ENCODE data around the gene SNTA1. TPM values are rescaled to one million over a fixed set of nuclear protein-coding genes. Genes with fewer than 3 reads are reported as not detected.
"Not testable (repeated sequence)": the region's sequence is repeated elsewhere in the genome, so short reads cannot be mapped to it uniquely, and the experiment has no call there.

Gene SNTA1
- total RNA-seq, 2 donors from 2014 or later: 2.2 to 3.7 TPM

DNA sequence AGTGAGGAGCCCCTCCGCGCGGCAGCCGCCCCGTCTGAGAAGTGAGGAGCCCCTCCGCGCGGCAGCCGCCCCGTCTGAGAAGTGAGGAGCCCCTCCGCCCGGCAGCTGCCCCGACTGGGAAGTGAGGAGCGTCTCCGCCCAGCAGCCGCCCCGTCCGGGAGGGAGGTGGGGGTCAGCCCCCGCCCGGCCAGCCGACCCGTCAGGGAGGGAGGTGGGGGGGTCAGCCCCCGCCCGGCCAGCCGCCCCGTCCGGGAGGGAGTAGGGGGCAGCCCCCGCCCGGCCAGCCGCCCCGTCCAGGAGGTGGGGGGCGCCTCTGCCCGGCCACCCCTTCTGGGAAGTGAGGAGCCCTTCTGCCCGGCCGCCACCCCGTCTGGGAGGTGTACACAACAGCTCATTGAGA, 54.2 kb downstream of the SNTA1 start:
- not testable (repeated sequence) for H3K4me1 Mint-ChIP-seq (ENCODE audit: low read depth); H3K9me3 Mint-ChIP-seq; H3K4me3 Mint-ChIP-seq; DNase-seq; ATAC-seq (replicated peaks in 1 of 2); H3K27me3 Mint-ChIP-seq (ENCODE audit: low read depth); H3K27ac Mint-ChIP-seq
- H3K36me3 Mint-ChIP-seq (ENCODE audit: insufficient read depth in 2 of 2): peaks cover 0 to 31% of the 10 kb centered on the region in 2 donors

DNA sequence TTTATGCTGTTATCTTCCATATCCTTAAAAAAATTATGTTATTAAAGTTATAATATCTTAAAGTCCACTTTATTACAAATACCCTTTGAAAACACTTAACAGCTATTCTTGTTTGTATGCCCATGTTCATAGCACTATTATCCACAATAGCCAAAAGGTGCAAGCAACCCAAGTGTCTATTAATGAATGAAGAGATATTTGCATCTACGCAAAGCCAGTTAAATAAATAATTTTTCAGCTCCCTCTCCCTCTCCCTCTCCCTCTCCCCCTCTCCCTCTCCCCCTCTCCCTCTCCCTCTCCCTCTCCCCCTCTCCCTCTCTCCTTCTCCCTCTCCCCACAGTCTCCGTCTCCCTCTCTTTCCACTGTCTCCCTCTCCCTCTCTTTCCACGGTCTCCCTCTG, 55.3 kb downstream of the SNTA1 start:
- Mint-ChIP-seq H3K4me3 (no peak overlapping the region), H3K4me1 (ENCODE audit: low read depth) (no peaks in the 10 kb centered on the region), H3K27ac (no peak overlapping the region), H3K9me3 (no peaks in the 10 kb centered on the region), H3K27me3 (ENCODE audit: low read depth) (no peaks in the 10 kb centered on the region), H3K36me3 (ENCODE audit: insufficient read depth in 2 of 2) (peaks cover 0 to 30% of the 10 kb centered on the region in 2 donors)
- ATAC-seq (replicated peaks in 1 of 2): no peak
- no peak for DNase-seq

DNA sequence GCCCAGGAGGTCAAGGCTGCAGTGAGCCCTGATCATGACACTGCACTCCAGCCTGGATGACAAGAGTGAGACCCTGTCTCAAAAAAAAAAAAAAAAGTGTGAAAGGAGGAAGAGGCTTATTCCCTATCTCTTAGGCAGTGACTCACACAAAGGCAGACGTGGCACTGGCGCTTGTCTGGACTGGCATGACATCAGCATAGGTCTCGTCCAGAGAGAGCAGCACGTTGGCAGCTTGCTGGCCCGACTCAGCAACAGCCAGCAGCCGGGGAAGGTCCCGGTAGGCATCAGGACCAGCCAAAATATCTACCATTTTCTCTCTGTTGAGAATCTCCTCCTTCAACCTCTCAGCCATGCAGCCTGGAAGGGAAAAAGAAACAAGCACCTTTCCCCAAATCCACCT, 56.4 kb downstream of the SNTA1 start:
- ATAC-seq (replicated peaks in 1 of 2): no peak
- peaks cover 0 to 26% of the 10 kb centered on the region in 2 donors for H3K36me3 Mint-ChIP-seq (ENCODE audit: insufficient read depth in 2 of 2)

GRCh38 chr20:33386673-33387072, 56.9 kb downstream of the SNTA1 start:
- ATAC-seq (replicated peaks in 1 of 2): no peak
- Mint-ChIP-seq H3K4me1 (ENCODE audit: low read depth) (no peaks in the 10 kb centered on the region), H3K36me3 (ENCODE audit: insufficient read depth in 2 of 2) (peaks cover 0 to 22% of the 10 kb centered on the region in 2 donors), H3K27me3 (ENCODE audit: low read depth) (no peaks in the 10 kb centered on the region), H3K9me3 (no peaks in the 10 kb centered on the region), H3K4me3 (no peak overlapping the region), H3K27ac (peak overlapping the region; percentile 63)
- DNase-seq: no peak

More for the DNA sequence above, 56.4 kb downstream of the SNTA1 start:
- Mint-ChIP-seq H3K4me1 (ENCODE audit: low read depth) (no peaks in the 10 kb centered on the region), H3K4me3 (no peak overlapping the region), H3K27me3 (ENCODE audit: low read depth) (no peaks in the 10 kb centered on the region), H3K9me3 (no peaks in the 10 kb centered on the region), H3K27ac (no peak overlapping the region)
- DNase-seq: no peak

DNA sequence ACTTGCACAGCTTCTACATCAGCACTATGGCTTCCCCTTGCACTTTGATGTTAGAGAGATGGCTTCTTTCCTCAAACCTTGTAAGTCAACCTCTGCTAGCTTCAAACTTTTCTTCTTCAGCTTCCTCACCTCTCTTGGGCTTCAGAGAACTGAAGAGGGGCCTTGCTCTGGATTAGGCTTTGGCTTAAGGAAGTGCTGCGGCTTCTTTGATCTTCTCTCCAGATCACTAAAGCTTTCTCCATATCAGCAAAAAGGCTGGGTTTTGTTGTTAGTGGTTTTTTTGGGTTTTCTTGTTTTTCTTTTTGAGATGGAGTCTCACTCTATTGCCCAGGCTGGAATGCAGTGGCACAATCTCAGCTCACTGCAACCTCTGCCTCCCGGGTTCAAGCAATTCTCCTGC, 66.2 kb downstream of the SNTA1 start:
- Mint-ChIP-seq H3K27me3 (ENCODE audit: low read depth) (no peaks in the 10 kb centered on the region), H3K9me3 (no peaks in the 10 kb centered on the region), H3K4me1 (ENCODE audit: low read depth) (peaks cover 23% of the 10 kb centered on the region), H3K36me3 (ENCODE audit: insufficient read depth in 2 of 2) (peaks cover 7 to 16% of the 10 kb centered on the region in 2 donors), H3K4me3 (no peak overlapping the region), H3K27ac (peak overlapping the region; percentile 58)
- DNase-seq (no peak), ATAC-seq (replicated peaks in 1 of 2) (peak in 1 of 2 donors; percentile 17)

- Mint-ChIP-seq H3K27me3 (ENCODE audit: low read depth) (no peaks in the 10 kb centered on the region), H3K36me3 (ENCODE audit: insufficient read depth in 2 of 2) (peaks cover 13 to 17% of the 10 kb centered on the region in 2 donors), H3K9me3 (no peaks in the 10 kb centered on the region), H3K4me3 (no peak overlapping the region), H3K4me1 (ENCODE audit: low read depth) (peaks cover 38% of the 10 kb centered on the region), H3K27ac (no peak overlapping the region)
- ATAC-seq (replicated peaks in 1 of 2) (no peak), DNase-seq (no peak)
Measured at GRCh38 chr20:33373735-33374605, 69.6 kb downstream of the SNTA1 start.

DNA sequence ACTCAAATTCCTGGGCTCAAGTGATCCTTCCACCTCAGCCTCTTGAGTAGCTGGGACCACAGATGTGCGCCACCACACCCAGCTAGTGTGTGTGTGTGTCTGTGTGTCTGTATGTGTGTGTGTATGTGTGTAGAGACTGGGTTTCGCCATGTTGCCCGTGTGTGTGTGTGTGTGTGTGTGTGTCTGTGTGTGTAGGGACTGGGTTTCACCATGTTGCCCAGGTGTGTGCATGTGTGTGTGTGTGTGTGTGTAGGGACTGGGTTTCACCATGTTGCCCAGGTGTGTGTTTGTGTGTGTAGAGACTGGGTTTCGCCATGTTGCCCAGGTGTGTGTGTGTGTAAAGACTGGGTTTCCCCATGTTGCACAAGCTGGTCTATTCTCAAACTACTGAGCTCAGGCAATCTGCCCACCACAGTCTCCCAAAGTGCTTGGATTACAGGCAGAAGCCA, 70.5 kb downstream of the SNTA1 start:
- peak overlapping the region; percentile 21 for H3K27ac Mint-ChIP-seq
- no peak for ATAC-seq (replicated peaks in 1 of 2)
- H3K27me3 Mint-ChIP-seq (ENCODE audit: low read depth): no peaks in the 10 kb centered on the region
- H3K4me1 Mint-ChIP-seq (ENCODE audit: low read depth): peaks cover 30% of the 10 kb centered on the region
- H3K4me3 Mint-ChIP-seq: no peak overlapping the region
- peaks cover 10 to 12% of the 10 kb centered on the region in 2 donors for H3K36me3 Mint-ChIP-seq (ENCODE audit: insufficient read depth in 2 of 2)
- H3K9me3 Mint-ChIP-seq: no peaks in the 10 kb centered on the region
- DNase-seq: no peak

- peak overlapping the region; percentile 55 for H3K27ac Mint-ChIP-seq
- no peaks in the 10 kb centered on the region for H3K27me3 Mint-ChIP-seq (ENCODE audit: low read depth)
- peaks cover 10 to 13% of the 10 kb centered on the region in 2 donors for H3K36me3 Mint-ChIP-seq (ENCODE audit: insufficient read depth in 2 of 2)
- peak; percentile 27 to 42 for DNase-seq
- H3K4me3 Mint-ChIP-seq: peak overlapping the region in 1 of 2 donors; percentile 56
- no peaks in the 10 kb centered on the region for H3K9me3 Mint-ChIP-seq
- H3K4me1 Mint-ChIP-seq (ENCODE audit: low read depth): peaks cover 24% of the 10 kb centered on the region
- peak; percentile 63 to 78 for ATAC-seq (replicated peaks in 1 of 2)
Measured at GRCh38 chr20:33370291-33370690, 73.3 kb downstream of the SNTA1 start.

- Mint-ChIP-seq H3K9me3 (no peaks in the 10 kb centered on the region), H3K4me1 (ENCODE audit: low read depth) (no peaks in the 10 kb centered on the region), H3K36me3 (ENCODE audit: insufficient read depth in 2 of 2) (peaks cover 2 to 20% of the 10 kb centered on the region in 2 donors), H3K27ac (no peak overlapping the region), H3K4me3 (no peak overlapping the region), H3K27me3 (ENCODE audit: low read depth) (no peaks in the 10 kb centered on the region)
- no peak for DNase-seq
- ATAC-seq (replicated peaks in 1 of 2): no peak
Measured at GRCh38 chr20:33362898-33363297, 80.7 kb downstream of the SNTA1 start.

- no peak overlapping the region for H3K4me3 Mint-ChIP-seq
- no peak overlapping the region for H3K27ac Mint-ChIP-seq
- no peaks in the 10 kb centered on the region for H3K9me3 Mint-ChIP-seq
- H3K4me1 Mint-ChIP-seq (ENCODE audit: low read depth): no peaks in the 10 kb centered on the region
- ATAC-seq (replicated peaks in 1 of 2) (no peak), DNase-seq (no peak)
- H3K27me3 Mint-ChIP-seq (ENCODE audit: low read depth): no peaks in the 10 kb centered on the region
- peaks cover 2 to 15% of the 10 kb centered on the region in 2 donors for H3K36me3 Mint-ChIP-seq (ENCODE audit: insufficient read depth in 2 of 2)
Measured at GRCh38 chr20:33359399-33360261, 83.9 kb downstream of the SNTA1 start.

Other genes with a start within 250 kb of the SNTA1 start
- not detected for gene BPIFA3, start 226.4 kb downstream of the SNTA1 start, total RNA-seq
- gene BPIFA1, start 207.8 kb downstream of the SNTA1 start, total RNA-seq: not detected
- gene BPIFB1, start 160.5 kb downstream of the SNTA1 start, total RNA-seq: not detected
- gene CDK5RAP1, start 42.2 kb downstream of the SNTA1 start, total RNA-seq: 10 to 100 TPM; 43.0 to 64.2 TPM
- gene CBFA2T2, start 46.3 kb upstream of the SNTA1 start, total RNA-seq: 10 to 100 TPM; 14.4 to 15.7 TPM
- under 1 TPM; 0.17 to 0.23 TPM for gene C20orf144, start 218.6 kb upstream of the SNTA1 start, total RNA-seq
- 1 to 10 TPM; 1.4 to 1.8 TPM for gene ACTL10, start 223.2 kb upstream of the SNTA1 start, total RNA-seq
- gene NECAB3, start 230.7 kb upstream of the SNTA1 start, total RNA-seq: 10 to 100 TPM; 18.5 to 18.8 TPM
- 10 to 100 TPM; 64.5 to 81.5 TPM for gene E2F1, start 242.6 kb upstream of the SNTA1 start, total RNA-seq

Data from activated T-cell treated with anti-CD3 and anti-CD28 coated beads, Interleukin-2, amount 50 U/mL, for 72 hours (primary cell).